GM12865 (cell line): ENCODE results near the gene DENND2C.

ENCODE experiments used
- DNase-seq: peaks from one replicate; pipeline ENCODE4 v3.0.0; 2010; ENCODE audit warnings: low read depth
- H3K4me3 ChIP-seq: 2 replicates; pipeline ENCODE4 v1.5.1; 2011; ENCODE audit warnings: mild to moderate bottlenecking, low read depth, low read length, control low read depth
- TF ChIP-seq, protein P1 (sequence below): IDR thresholded peaks from 2 replicates; pipeline ENCODE4 v1.5.1; 2011; ENCODE audit warnings: low read length, control low read depth, low read depth, inconsistent platforms; ENCODE audit not compliant: insufficient read depth; ENCODE audit errors: missing control alignments

Gene DENND2C

DNA sequence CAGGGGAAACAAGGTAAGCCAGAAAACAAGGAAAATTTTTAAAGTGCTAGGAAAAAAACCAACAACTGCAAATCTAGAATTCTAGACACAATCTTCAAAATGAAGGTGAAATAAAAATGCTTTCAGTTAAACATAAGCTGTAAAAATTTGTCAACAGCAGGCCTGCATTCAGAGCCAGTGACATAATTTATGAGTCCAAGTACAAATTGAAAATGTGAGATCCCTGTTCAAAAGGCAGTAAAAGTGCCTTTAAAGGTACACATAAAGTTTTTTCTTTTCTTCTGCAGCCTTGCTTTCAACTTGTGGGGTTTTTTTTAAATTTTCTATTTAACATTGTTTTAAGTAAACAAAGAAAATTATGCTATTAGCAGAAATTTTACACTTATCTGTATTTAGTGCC lies 37.4 kb downstream of the DENND2C start:
- DNase-seq: no peak
- TF ChIP-seq, protein P1, sequence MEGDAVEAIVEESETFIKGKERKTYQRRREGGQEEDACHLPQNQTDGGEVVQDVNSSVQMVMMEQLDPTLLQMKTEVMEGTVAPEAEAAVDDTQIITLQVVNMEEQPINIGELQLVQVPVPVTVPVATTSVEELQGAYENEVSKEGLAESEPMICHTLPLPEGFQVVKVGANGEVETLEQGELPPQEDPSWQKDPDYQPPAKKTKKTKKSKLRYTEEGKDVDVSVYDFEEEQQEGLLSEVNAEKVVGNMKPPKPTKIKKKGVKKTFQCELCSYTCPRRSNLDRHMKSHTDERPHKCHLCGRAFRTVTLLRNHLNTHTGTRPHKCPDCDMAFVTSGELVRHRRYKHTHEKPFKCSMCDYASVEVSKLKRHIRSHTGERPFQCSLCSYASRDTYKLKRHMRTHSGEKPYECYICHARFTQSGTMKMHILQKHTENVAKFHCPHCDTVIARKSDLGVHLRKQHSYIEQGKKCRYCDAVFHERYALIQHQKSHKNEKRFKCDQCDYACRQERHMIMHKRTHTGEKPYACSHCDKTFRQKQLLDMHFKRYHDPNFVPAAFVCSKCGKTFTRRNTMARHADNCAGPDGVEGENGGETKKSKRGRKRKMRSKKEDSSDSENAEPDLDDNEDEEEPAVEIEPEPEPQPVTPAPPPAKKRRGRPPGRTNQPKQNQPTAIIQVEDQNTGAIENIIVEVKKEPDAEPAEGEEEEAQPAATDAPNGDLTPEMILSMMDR: no peak
- no peak overlapping the region for H3K4me3 ChIP-seq

DNA sequence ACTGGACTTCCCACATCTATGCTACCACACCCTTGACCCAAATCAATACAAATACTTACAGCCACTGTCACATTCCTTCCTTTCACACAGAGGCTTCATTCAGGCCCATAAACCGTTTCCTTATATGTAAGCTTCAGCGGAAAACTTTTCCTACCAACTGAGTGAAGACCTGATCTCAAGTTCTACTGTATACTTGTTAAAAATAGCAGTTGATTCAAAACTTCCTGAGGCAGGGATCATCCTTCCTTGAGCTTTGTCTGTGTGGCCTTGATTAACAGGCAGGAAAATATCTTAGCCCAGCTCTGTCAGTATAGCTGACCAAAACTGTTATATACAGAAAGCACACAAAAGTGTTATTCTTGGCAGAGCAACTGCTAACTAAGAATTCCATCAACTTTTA lies 42.7 kb downstream of the DENND2C start:
- DNase-seq: no peak
- H3K4me3 ChIP-seq: no peak overlapping the region
- TF ChIP-seq, protein P1: no peak

DNA sequence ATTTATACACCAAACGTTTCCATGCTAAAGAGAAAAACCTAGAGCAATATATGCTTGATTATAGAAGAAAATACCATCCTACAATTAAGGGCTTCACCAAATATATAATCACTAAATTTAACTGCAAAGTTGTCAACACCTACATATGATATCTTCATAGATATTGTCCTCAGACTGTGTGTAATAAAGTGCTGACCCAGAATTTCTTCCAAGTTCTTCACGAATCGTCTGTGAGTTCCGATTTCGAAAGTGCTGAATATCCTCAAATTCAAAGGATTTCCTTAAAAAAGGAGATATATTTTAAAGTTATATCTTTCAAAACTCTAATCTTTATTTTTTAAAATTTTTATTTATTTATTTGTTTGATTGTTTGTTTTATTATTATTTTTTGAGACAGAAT lies 46.5 kb downstream of the DENND2C start:
- no peak overlapping the region for H3K4me3 ChIP-seq
- DNase-seq: no peak
- TF ChIP-seq, protein P1: no peak

DNA sequence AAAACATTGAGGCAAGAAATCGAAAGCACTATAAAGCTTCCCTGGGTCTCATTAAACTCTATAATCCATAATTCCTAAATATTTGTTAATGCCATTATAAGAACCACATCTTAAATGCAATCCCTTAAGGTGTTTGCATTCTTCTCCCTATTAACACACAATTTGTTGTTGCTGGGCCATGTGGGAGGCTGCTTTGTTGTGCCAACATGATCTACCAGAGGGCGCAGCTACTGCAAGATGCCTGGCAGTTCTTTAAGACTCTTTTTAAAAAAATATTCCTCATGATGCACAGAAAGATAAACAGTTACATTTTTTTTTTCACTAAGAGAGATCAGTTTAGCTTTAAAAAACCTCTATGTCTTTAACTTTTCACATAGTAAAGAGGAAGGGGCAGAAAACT lies 49.4 kb downstream of the DENND2C start:
- no peak overlapping the region for H3K4me3 ChIP-seq
- TF ChIP-seq, protein P1: no peak
- DNase-seq: no peak

DNA sequence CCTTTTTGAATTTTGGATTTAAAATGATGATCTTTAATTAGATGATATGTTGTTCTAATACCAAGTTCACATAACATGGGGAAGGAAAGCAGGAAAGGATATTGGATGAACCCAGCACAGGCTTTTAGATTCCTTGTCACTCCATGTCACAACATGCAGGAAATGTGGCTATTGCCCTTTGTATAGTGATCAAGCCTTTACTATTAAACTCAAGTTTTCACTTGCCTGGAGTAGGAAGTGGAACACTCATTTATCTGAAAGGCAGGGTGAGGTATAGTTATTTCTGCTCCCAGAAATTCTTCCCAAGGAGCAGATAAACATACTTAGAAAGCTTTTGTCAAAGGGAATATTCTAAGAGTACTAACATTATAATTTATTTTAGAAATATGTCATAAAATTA lies 51.2 kb downstream of the DENND2C start:
- no peak overlapping the region for H3K4me3 ChIP-seq
- DNase-seq: no peak
- TF ChIP-seq, protein P1: no peak

DNA sequence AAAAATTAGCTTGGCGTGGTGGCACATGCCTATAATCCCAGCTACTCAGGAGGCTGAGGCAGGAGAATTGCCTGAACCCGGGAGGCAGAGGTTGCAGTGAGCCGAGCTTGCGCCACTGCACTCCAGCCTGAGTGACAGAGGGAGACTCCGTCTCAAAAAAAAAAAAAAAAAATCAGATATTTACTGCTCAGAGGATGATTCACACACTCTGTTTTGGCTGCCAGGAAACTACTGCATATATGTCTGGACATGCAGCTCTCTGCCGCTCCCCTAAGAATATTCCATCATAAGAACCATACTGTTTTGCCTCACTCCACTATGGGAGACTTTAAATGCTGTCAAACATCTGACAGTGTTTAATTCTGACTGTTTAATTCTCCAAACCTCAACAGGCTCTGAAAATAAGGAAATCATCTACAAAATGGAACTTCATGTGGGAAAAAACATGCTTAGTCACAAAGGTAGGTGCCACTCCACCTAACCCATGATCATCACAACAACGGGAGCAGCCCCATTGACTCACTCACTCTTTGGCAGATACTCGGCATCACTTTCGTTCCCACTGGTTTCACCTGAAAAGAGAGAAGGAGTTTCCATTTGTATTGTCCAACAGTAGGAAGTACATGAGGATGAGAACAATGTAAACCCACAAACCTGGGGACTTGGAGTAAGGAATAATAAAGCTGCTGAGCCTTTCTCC lies 59.2 kb downstream of the DENND2C start:
- no peak overlapping the region for H3K4me3 ChIP-seq
- TF ChIP-seq, protein P1: no peak
- no peak for DNase-seq

DNA sequence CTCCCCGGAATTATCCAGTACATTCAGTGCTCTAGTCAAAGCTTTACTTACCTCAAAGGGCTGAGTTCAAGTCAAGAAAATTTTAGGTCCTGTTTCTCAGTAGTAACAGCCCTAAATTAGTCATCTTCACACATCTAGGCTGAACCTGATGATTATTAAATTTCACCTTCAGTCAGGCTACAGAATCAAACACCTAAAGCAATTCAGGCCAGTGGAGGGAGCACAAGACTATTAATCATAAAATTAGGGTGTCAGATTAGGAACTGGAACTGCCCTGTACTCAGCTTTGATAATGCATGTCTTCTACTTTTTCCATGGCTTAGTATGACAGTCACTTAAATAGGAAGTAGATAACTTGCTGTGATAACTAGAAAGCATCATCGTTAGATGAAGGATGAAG lies 60.0 kb downstream of the DENND2C start:
- DNase-seq: no peak
- TF ChIP-seq, protein P1: no peak
- no peak overlapping the region for H3K4me3 ChIP-seq
